Progenitor cell of endocrine pancreas (in vitro differentiated cells): ENCODE data around the gene MLH3. TPM values are rescaled to one million over a fixed set of nuclear protein-coding genes. Genes with fewer than 3 reads are reported as not detected.

ENCODE experiments used
- DNase-seq: peaks from one replicate; pipeline ENCODE4 v3.0.0; 2021; ENCODE audit warnings: low spot score; ENCODE audit not compliant: unreplicated experiment
- H3K27ac Mint-ChIP-seq: 2 replicates; pipeline ENCODE4 v1.8.0; 2021; ENCODE audit warnings: mild to moderate bottlenecking, moderate library complexity, mixed read lengths
- H3K27me3 Mint-ChIP-seq: 2 replicates; pipeline ENCODE4 v1.8.0; 2021; ENCODE audit warnings: mixed read lengths
- H3K36me3 Mint-ChIP-seq: 2 replicates; pipeline ENCODE4 v1.8.0; 2022; ENCODE audit warnings: mixed read lengths; ENCODE audit not compliant: insufficient read depth
- H3K4me1 Mint-ChIP-seq: 2 replicates; pipeline ENCODE4 v1.8.0; 2021; ENCODE audit warnings: low read depth, mixed read lengths
- H3K4me3 Mint-ChIP-seq: 2 replicates; pipeline ENCODE4 v1.8.0; 2021; ENCODE audit warnings: low read depth, mild to moderate bottlenecking, moderate library complexity, mixed read lengths
- H3K9me3 Mint-ChIP-seq: 2 replicates; pipeline ENCODE4 v1.8.0; 2021; ENCODE audit warnings: low read depth, mixed read lengths
- total RNA-seq: library from RNA; stranded (reverse); gene quantifications from 2 replicates; pipeline ENCODE4 v1.2.1, GENCODE V29; 2021
- TF ChIP-seq, protein P1 (sequence below): fragments of 200-600 bp; sonication (generic); IDR thresholded peaks from one replicate; pipeline ENCODE4 v1.5.0; 2021; ENCODE audit warnings: antibody characterized with exemption, mild to moderate bottlenecking; ENCODE audit not compliant: unreplicated experiment

Gene MLH3
- total RNA-seq, 1 donor from 2014 or later = 30.8 TPM

- peaks cover 16% of the 10 kb centered on the region for H3K4me1 Mint-ChIP-seq
- peaks cover 40% of the 10 kb centered on the region for H3K27me3 Mint-ChIP-seq
- H3K36me3 Mint-ChIP-seq = no peaks in the 10 kb centered on the region
- TF ChIP-seq, protein P1, sequence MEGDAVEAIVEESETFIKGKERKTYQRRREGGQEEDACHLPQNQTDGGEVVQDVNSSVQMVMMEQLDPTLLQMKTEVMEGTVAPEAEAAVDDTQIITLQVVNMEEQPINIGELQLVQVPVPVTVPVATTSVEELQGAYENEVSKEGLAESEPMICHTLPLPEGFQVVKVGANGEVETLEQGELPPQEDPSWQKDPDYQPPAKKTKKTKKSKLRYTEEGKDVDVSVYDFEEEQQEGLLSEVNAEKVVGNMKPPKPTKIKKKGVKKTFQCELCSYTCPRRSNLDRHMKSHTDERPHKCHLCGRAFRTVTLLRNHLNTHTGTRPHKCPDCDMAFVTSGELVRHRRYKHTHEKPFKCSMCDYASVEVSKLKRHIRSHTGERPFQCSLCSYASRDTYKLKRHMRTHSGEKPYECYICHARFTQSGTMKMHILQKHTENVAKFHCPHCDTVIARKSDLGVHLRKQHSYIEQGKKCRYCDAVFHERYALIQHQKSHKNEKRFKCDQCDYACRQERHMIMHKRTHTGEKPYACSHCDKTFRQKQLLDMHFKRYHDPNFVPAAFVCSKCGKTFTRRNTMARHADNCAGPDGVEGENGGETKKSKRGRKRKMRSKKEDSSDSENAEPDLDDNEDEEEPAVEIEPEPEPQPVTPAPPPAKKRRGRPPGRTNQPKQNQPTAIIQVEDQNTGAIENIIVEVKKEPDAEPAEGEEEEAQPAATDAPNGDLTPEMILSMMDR = no peak
- no peak for DNase-seq
- no peak overlapping the region for H3K4me3 Mint-ChIP-seq
- no peaks in the 10 kb centered on the region for H3K9me3 Mint-ChIP-seq
- no peak overlapping the region for H3K27ac Mint-ChIP-seq
Observed at GRCh38 chr14:74980398-74980730, 70.9 kb downstream of the MLH3 start.

- Mint-ChIP-seq H3K27me3 (peaks cover 40% of the 10 kb centered on the region), H3K36me3 (no peaks in the 10 kb centered on the region), H3K27ac (peak overlapping the region; percentile 52), H3K9me3 (no peaks in the 10 kb centered on the region), H3K4me3 (no peak overlapping the region), H3K4me1 (peaks cover 16% of the 10 kb centered on the region)
- TF ChIP-seq, protein P1 = no peak
- no peak for DNase-seq
Observed at GRCh38 chr14:74979442-74980397, 71.5 kb downstream of the MLH3 start.

- Mint-ChIP-seq H3K27me3 (peaks cover 40% of the 10 kb centered on the region), H3K4me3 (no peak overlapping the region), H3K27ac (peak overlapping the region; percentile 60), H3K4me1 (peaks cover 19% of the 10 kb centered on the region), H3K36me3 (no peaks in the 10 kb centered on the region), H3K9me3 (no peaks in the 10 kb centered on the region)
- no peak for DNase-seq
- TF ChIP-seq, protein P1 = no peak
Observed at GRCh38 chr14:74979029-74979428, 72.2 kb downstream of the MLH3 start.

GRCh38 chr14:74978416-74978947 lies 72.8 kb downstream of the MLH3 start:
- H3K4me3 Mint-ChIP-seq = no peak overlapping the region
- peaks cover 40% of the 10 kb centered on the region for H3K27me3 Mint-ChIP-seq
- TF ChIP-seq, protein P1 = no peak

GRCh38 chr14:74977901-74978385 lies 73.3 kb downstream of the MLH3 start:
- TF ChIP-seq, protein P1 = no peak
- Mint-ChIP-seq H3K4me3 (no peak overlapping the region), H3K36me3 (no peaks in the 10 kb centered on the region), H3K27ac (peak overlapping the region; percentile 57), H3K27me3 (peaks cover 40% of the 10 kb centered on the region), H3K9me3 (no peaks in the 10 kb centered on the region), H3K4me1 (peaks cover 20% of the 10 kb centered on the region)
- no peak for DNase-seq

More at GRCh38 chr14:74978416-74978947, 72.8 kb downstream of the MLH3 start:
- Mint-ChIP-seq H3K27ac (no peak overlapping the region), H3K9me3 (no peaks in the 10 kb centered on the region), H3K36me3 (no peaks in the 10 kb centered on the region), H3K4me1 (peaks cover 20% of the 10 kb centered on the region)
- no peak for DNase-seq
